H9 (cell line): ENCODE measurements around the gene CRISPLD2. TPM values are rescaled to one million over a fixed set of nuclear protein-coding genes. Genes with fewer than 3 reads are reported as not detected.

Experiments
- DNase-seq: peaks from one replicate; pipeline ENCODE4 v3.0.0-alpha.2; 2017
- H2AFZ ChIP-seq: one replicate; pipeline ENCODE4 v1.6.1; 2013; ENCODE audit warnings: mild to moderate bottlenecking, low read length, control low read depth, moderate library complexity
- H2AK5ac ChIP-seq: 2 replicates; pipeline ENCODE4 v1.6.1; 2013; ENCODE audit warnings: low read length, control low read depth, mixed read lengths; ENCODE audit not compliant: insufficient read length
- H2BK120ac ChIP-seq: one replicate; pipeline ENCODE4 v1.6.1; 2013; ENCODE audit warnings: low read depth, mild to moderate bottlenecking, low read length, control low read depth, inconsistent platforms; ENCODE audit not compliant: poor library complexity, severe bottlenecking
- H2BK12ac ChIP-seq: 2 replicates; pipeline ENCODE4 v1.6.1; 2013; ENCODE audit warnings: low read length, control low read depth, mixed read lengths, low read depth; ENCODE audit not compliant: insufficient read length
- H2BK15ac ChIP-seq: 2 replicates; pipeline ENCODE4 v1.6.1; 2013; ENCODE audit warnings: low read depth, low read length, control low read depth
- H2BK20ac ChIP-seq: one replicate; pipeline ENCODE4 v1.6.1; 2013; ENCODE audit warnings: low read depth, mild to moderate bottlenecking, low read length, control low read depth, inconsistent platforms; ENCODE audit not compliant: poor library complexity, severe bottlenecking
- H2BK5ac ChIP-seq: 2 replicates; pipeline ENCODE4 v1.6.1; 2013; ENCODE audit warnings: low read length, control low read depth, mixed read lengths; ENCODE audit not compliant: insufficient read length
- H3K14ac ChIP-seq: 2 replicates; pipeline ENCODE4 v1.6.1; 2013; ENCODE audit warnings: low read length, control low read depth; ENCODE audit not compliant: insufficient read depth
- H3K18ac ChIP-seq: 2 replicates; pipeline ENCODE4 v1.6.1; 2013; ENCODE audit warnings: low read depth, mild to moderate bottlenecking, mixed read lengths, low read length, control low read depth; ENCODE audit not compliant: insufficient read length
- H3K23ac ChIP-seq: 2 replicates; pipeline ENCODE4 v1.6.1; 2013; ENCODE audit warnings: low read length, control low read depth, mixed read lengths, low read depth; ENCODE audit not compliant: insufficient read length
- H3K23me2 ChIP-seq: 2 replicates; pipeline ENCODE4 v1.6.1; 2013; ENCODE audit warnings: low read depth, mild to moderate bottlenecking, mixed read lengths, low read length, control low read depth; ENCODE audit not compliant: insufficient read length, poor library complexity, severe bottlenecking
- H3K27ac ChIP-seq: 2 replicates; pipeline ENCODE4 v1.5.1; 2013; ENCODE audit warnings: low read length, control low read depth, mixed read lengths, low read depth; ENCODE audit not compliant: insufficient read length
- H3K27me3 ChIP-seq: 2 replicates; pipeline ENCODE4 v1.6.1; 2013; ENCODE audit warnings: low read length, control low read depth, inconsistent platforms; ENCODE audit not compliant: insufficient read depth
- H3K4ac ChIP-seq: 2 replicates; pipeline ENCODE4 v1.6.1; 2013; ENCODE audit warnings: low read depth, mild to moderate bottlenecking, control low read depth, inconsistent platforms, low read length, moderate library complexity
- H3K4me1 ChIP-seq: 2 replicates; pipeline ENCODE4 v1.6.1; 2013; ENCODE audit warnings: low read length, control low read depth, inconsistent platforms; ENCODE audit not compliant: insufficient read depth
- H3K4me2 ChIP-seq: 2 replicates; pipeline ENCODE4 v1.6.1; 2013; ENCODE audit warnings: low read length, control low read depth, mixed read lengths; ENCODE audit not compliant: insufficient read length, insufficient read depth
- H3K56ac ChIP-seq: 2 replicates; pipeline ENCODE4 v1.6.1; 2013; ENCODE audit warnings: low read depth, mild to moderate bottlenecking, mixed read lengths, low read length, control low read depth; ENCODE audit not compliant: insufficient read length
- H3K79me1 ChIP-seq: 2 replicates; pipeline ENCODE4 v1.6.1; 2013; ENCODE audit warnings: low read depth, mild to moderate bottlenecking, moderate library complexity, low read length, control low read depth, inconsistent platforms; ENCODE audit not compliant: insufficient read depth, poor library complexity, severe bottlenecking
- H3K79me2 ChIP-seq: 2 replicates; pipeline ENCODE4 v1.6.1; 2013; ENCODE audit warnings: low read length, control low read depth, inconsistent platforms; ENCODE audit not compliant: insufficient read depth
- H3K9ac ChIP-seq: 2 replicates; pipeline ENCODE4 v1.6.1; 2013; ENCODE audit warnings: low read length, control low read depth, mixed read lengths; ENCODE audit not compliant: insufficient read length; ENCODE audit errors: extremely low read depth
- H3K9me3 ChIP-seq: one replicate; pipeline ENCODE4 v1.6.1; 2013; ENCODE audit warnings: low read depth, low read length, inconsistent platforms; ENCODE audit not compliant: control insufficient read depth
- H3T11ph ChIP-seq: one replicate; pipeline ENCODE4 v1.6.1; 2013; ENCODE audit warnings: mild to moderate bottlenecking, low read length, control low read depth, inconsistent platforms
- H4K20me1 ChIP-seq: one replicate; pipeline ENCODE4 v1.6.1; 2013; ENCODE audit not compliant: control insufficient read depth, insufficient read length, insufficient read depth
- H4K5ac ChIP-seq: 2 replicates; pipeline ENCODE4 v1.6.1; 2013; ENCODE audit warnings: low read depth, mild to moderate bottlenecking, mixed read lengths, low read length, control low read depth; ENCODE audit not compliant: insufficient read length
- H4K8ac ChIP-seq: replicated peaks from 2 replicates; pipeline ENCODE4 v1.6.1; 2013; ENCODE audit warnings: low read length, control low read depth, mixed read lengths, low read depth; ENCODE audit not compliant: insufficient read length
- H4K91ac ChIP-seq: 2 replicates; pipeline ENCODE4 v1.6.1; 2013; ENCODE audit warnings: low read depth, mild to moderate bottlenecking, moderate library complexity, mixed read lengths, low read length, control low read depth; ENCODE audit not compliant: insufficient read length
- H3K27ac Mint-ChIP-seq, 3 experiments: 2 replicates in 2 of 3; 3 replicates in 1 of 3; pipeline ENCODE4 v1.8.0; 2020 to 2021; ENCODE audit warnings: mixed read lengths in 3 of 3, mild to moderate bottlenecking in 1 of 3, moderate library complexity in 1 of 3
- H3K27me3 Mint-ChIP-seq: 2 replicates; pipeline ENCODE4 v1.8.0; 2021; ENCODE audit warnings: low read depth, mild to moderate bottlenecking, moderate library complexity, mixed read lengths
- H3K36me3 Mint-ChIP-seq, 3 experiments: 2 replicates in 2 of 3; 3 replicates in 1 of 3; pipeline ENCODE4 v1.8.0; 2020 to 2021; ENCODE audit warnings: low read depth in 3 of 3, mixed read lengths in 3 of 3; ENCODE audit not compliant: insufficient read depth in 1 of 3
- H3K4me1 Mint-ChIP-seq, 2 experiments: 2 replicates each; pipeline ENCODE4 v1.8.0; 2020; ENCODE audit warnings: mixed read lengths in 2 of 2
- H3K4me3 Mint-ChIP-seq, 2 experiments: 2 replicates in 1 of 2; 3 replicates in 1 of 2; pipeline ENCODE4 v1.8.0; 2020 to 2021; ENCODE audit warnings: mild to moderate bottlenecking in 2 of 2, mixed read lengths in 2 of 2, moderate library complexity in 1 of 2
- H3K9me3 Mint-ChIP-seq, 2 experiments: 2 replicates in 1 of 2; 3 replicates in 1 of 2; pipeline ENCODE4 v1.8.0; 2020; ENCODE audit warnings: mild to moderate bottlenecking in 2 of 2, mixed read lengths in 2 of 2, moderate library complexity in 1 of 2
- WGBS: extraction: QIAGEN DNeasy Blood & Tissue Kit; methylation state at CpG from one replicate; pipeline ENCODE4 v1.1.7; 2013; ENCODE audit warnings: missing lambda C conversion rate, low lambda C conversion rate, mixed read lengths; ENCODE audit not compliant: insufficient read length; ENCODE audit errors: extremely low coverage; 5-methylcytosine and 5-hydroxymethylcytosine counted together
- total RNA-seq: library from RNA; stranded (reverse); gene quantifications from 2 replicates; pipeline ENCODE4 v1.2.1, GENCODE V29; 2021
- TF ChIP-seq, protein P1 (sequence below): fragments of 200-600 bp; sonication (generic); conservative IDR thresholded peaks from 3 replicates; pipeline ENCODE4 v1.8.0; 2021; ENCODE audit warnings: antibody characterized with exemption, mild to moderate bottlenecking

CRISPLD2 gene
- total RNA-seq, 1 experiment from 2014 or later: 2.3 TPM

DNA sequence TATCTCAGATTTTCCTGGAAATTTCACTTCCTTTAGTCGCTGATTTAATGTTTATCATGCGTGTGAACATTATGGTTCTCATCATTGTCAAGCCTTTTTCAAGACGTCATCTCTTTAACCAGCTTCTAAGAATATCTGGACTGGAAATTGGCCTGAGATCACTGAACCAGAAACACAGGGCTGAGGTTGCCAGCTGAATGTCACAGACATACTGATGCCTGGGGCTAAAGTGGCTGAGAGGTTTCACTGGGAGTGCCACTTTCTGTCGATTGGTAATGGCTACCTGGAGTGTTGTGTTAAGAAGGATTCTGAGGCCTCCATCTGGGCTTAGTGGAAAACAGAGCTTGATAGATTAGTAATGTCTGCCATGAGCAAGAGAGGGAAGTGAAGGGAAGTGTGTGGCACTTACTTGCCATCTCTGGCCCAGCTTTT, 54.2 kb downstream of the CRISPLD2 start:
- Histone ChIP-seq H3K27me3 (no peaks in the 10 kb centered on the region), H2BK5ac (no peak overlapping the region), H2AK5ac (no peak overlapping the region), H4K8ac (no peak overlapping the region), H3K4ac (no peak overlapping the region), H3K4me1 (no peaks in the 10 kb centered on the region), H4K91ac (no peak overlapping the region), H4K5ac (no peak overlapping the region), H3K23ac (no peak overlapping the region), H3K27ac (no peak overlapping the region), H3K18ac (no peak overlapping the region), H2BK20ac (no peak overlapping the region), H3K14ac (no peak overlapping the region), H3K56ac (no peak overlapping the region), H3K79me1 (no peaks in the 10 kb centered on the region), H2BK12ac (no peak overlapping the region), H3K79me2 (no peaks in the 10 kb centered on the region), H2BK120ac (no peak overlapping the region), H2BK15ac (no peak overlapping the region), H3K9ac (no peak overlapping the region), H3K23me2 (no peaks in the 10 kb centered on the region), H3T11ph (no peak overlapping the region), H4K20me1 (no peaks in the 10 kb centered on the region), H3K9me3 (no peaks in the 10 kb centered on the region), H3K4me2 (no peak overlapping the region), H2AFZ (no peak overlapping the region)
- WGBS: no CpG with 5 or more reads among the region's 4 CpGs
- TF ChIP-seq, protein P1, sequence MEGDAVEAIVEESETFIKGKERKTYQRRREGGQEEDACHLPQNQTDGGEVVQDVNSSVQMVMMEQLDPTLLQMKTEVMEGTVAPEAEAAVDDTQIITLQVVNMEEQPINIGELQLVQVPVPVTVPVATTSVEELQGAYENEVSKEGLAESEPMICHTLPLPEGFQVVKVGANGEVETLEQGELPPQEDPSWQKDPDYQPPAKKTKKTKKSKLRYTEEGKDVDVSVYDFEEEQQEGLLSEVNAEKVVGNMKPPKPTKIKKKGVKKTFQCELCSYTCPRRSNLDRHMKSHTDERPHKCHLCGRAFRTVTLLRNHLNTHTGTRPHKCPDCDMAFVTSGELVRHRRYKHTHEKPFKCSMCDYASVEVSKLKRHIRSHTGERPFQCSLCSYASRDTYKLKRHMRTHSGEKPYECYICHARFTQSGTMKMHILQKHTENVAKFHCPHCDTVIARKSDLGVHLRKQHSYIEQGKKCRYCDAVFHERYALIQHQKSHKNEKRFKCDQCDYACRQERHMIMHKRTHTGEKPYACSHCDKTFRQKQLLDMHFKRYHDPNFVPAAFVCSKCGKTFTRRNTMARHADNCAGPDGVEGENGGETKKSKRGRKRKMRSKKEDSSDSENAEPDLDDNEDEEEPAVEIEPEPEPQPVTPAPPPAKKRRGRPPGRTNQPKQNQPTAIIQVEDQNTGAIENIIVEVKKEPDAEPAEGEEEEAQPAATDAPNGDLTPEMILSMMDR: no peak
- Mint-ChIP-seq H3K36me3 (peaks cover 2 to 6% (median 2%) of the 10 kb centered on the region in 3 experiments; a peak in 5 of 7 replicates), H3K9me3 (no peaks in the 10 kb centered on the region), H3K27ac (no peak overlapping the region), H3K4me3 (no peak overlapping the region), H3K4me1 (peaks cover 7 to 11% of the 10 kb centered on the region in 2 experiments), H3K27me3 (peaks cover 3% of the 10 kb centered on the region; the same call in 1 of the 2 replicates)
- DNase-seq: no peak
